Skeletal muscle satellite cell (primary cell): ENCODE results near the gene MUC5AC.
"Not testable (repeated sequence)": the region's sequence is repeated elsewhere in the genome, so short reads cannot be mapped to it uniquely, and the experiment has no call there.

Experiments used
- H3K27me3 ChIP-seq: 2 replicates; pipeline ENCODE4 v1.7.0; 2013; ENCODE audit warnings: low read length; ENCODE audit not compliant: control insufficient read depth, insufficient read depth
- H3K36me3 ChIP-seq: 2 replicates; pipeline ENCODE4 v1.7.0; 2013; ENCODE audit warnings: mild to moderate bottlenecking, control low read depth, low read length; ENCODE audit not compliant: insufficient read depth
- H3K4me1 ChIP-seq: 2 replicates; pipeline ENCODE4 v1.7.0; 2013; ENCODE audit warnings: low read length; ENCODE audit not compliant: control insufficient read depth, insufficient read depth
- H3K4me2 ChIP-seq: 2 replicates; pipeline ENCODE4 v1.7.0; 2013; ENCODE audit warnings: mild to moderate bottlenecking, low read length
- H3K4me3 ChIP-seq: 2 replicates; pipeline ENCODE4 v1.7.0; 2013; ENCODE audit warnings: low read length
- H3K9ac ChIP-seq: 2 replicates; pipeline ENCODE4 v1.7.0; 2013; ENCODE audit warnings: mild to moderate bottlenecking, low read depth, low read length, moderate library complexity
- H3K9me3 ChIP-seq: replicated peaks from 2 replicates; pipeline ENCODE4 v1.7.0; 2013; ENCODE audit warnings: mild to moderate bottlenecking, control low read depth, low read length

MUC5AC gene

DNA sequence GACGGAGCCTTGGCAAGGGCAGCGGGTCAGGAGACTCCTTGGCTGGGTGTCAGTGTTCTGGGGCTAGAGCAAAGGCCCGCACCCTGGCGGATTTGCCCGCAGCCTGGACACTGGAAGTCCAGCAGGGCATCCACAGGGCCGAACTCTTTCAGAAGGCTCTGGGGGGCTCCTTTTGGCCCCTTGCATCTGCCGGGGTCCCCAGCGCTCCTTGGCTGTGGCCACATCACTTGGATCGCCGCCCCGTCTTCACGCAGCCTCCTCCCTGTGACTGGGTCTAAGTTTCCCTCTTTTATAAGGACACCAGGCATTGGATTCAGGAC, 20.0 kb downstream of the MUC5AC start:
- Histone ChIP-seq H3K36me3 (no peaks in the 10 kb centered on the region), H3K9ac (no peak overlapping the region), H3K27me3 (no peaks in the 10 kb centered on the region), H3K4me2 (no peak overlapping the region), H3K9me3 (peaks cover 10% of the 10 kb centered on the region), H3K4me1 (no peaks in the 10 kb centered on the region), H3K4me3 (no peak overlapping the region)

DNA sequence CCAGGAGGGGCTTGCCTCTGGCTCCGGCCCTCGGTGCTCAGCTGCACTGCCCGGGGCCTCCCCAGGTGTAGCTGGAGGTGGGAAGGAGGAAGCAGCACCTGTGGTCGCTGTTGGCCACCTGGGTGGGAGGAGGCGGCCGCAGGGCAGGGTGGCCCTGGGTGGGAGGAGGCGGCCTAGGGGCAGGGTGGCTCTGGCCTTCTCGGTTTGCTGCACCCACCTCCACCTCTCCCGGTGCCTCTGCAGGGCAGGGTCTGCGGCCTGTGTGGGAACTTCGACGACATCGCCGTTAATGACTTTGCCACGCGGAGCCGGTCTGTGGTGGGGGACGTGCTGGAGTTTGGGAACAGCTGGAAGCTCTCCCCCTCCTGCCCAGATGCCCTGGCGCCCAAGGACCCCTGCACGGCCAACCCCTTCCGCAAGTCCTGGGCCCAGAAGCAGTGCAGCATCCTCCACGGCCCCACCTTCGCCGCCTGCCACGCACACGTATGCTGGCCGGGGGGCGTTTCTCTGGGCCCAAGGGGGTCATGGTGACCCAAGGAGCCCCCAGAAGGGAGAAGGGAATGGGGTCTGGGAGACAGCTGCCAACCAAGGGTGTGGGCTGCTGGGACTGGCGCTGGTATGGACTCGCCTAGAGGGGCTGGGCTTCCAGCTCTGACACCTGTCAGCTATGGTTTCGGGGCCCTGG, 20.6 kb downstream of the MUC5AC start:
- Histone ChIP-seq H3K4me2 (no peak overlapping the region), H3K4me1 (no peaks in the 10 kb centered on the region), H3K27me3 (no peaks in the 10 kb centered on the region), H3K4me3 (no peak overlapping the region), H3K36me3 (no peaks in the 10 kb centered on the region), H3K9me3 (peaks cover 10% of the 10 kb centered on the region), H3K9ac (no peak overlapping the region)

DNA sequence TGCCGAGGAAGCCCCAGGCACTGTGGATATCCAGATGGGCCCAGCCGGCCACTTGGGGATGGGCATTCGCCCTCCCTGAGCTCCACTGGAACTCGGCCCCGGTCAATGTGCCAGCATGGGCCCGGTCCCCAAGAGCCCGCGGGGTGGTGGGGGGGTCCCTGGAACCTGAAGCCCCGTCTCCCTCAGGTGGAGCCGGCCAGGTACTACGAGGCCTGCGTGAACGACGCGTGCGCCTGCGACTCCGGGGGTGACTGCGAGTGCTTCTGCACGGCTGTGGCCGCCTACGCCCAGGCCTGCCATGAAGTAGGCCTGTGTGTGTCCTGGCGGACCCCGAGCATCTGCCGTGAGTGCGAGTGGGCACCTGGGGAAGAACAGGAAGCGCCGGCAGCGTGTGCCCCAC, 21.2 kb downstream of the MUC5AC start:
- Histone ChIP-seq H3K36me3 (no peaks in the 10 kb centered on the region), H3K9me3 (peaks cover 10% of the 10 kb centered on the region), H3K9ac (no peak overlapping the region), H3K4me1 (no peaks in the 10 kb centered on the region), H3K27me3 (no peaks in the 10 kb centered on the region), H3K4me2 (no peak overlapping the region), H3K4me3 (no peak overlapping the region)

DNA sequence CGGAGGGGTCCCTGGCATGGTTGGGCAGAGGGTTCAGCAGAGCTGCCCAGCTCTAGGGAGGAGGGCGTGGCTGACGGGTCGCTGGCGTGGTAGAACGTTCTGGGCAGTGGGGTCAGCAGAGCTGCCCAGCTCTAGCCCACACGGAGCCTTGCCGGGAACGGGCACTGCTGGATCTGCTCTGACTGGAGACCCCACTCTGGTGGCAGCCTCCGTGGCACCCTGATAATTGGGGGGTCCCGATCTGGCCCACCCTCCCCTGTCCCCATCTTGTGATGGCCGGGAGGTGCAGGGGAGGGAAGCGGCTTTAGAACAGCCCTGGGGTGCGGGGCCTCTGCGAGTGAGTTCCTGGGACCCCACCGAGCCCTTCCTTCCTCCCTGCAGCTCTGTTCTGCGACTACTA, 21.9 kb downstream of the MUC5AC start:
- Histone ChIP-seq H3K9me3 (peaks cover 8% of the 10 kb centered on the region), H3K27me3 (no peaks in the 10 kb centered on the region)

DNA sequence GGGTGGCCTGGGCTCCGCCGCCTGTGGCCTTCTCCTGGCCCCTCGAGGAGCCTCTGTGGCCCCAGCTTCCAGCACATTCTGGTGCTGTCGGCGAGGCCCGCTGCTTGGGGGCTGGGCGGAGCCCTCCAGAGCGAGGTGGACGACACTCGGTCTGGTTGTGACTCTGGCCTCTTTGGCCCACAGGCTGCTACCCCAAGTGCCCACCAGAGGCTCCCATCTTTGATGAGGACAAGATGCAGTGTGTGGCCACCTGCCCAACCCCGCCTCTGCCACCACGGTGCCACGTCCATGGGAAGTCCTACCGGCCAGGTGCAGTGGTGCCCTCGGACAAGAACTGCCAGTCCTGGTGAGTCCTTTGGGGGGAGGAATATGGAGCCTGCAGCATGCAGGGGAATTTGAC, 22.4 kb downstream of the MUC5AC start:
- Histone ChIP-seq H3K4me3 (no peak overlapping the region), H3K4me1 (no peaks in the 10 kb centered on the region), H3K9ac (no peak overlapping the region), H3K9me3 (peaks cover 8% of the 10 kb centered on the region), H3K27me3 (peaks cover 3% of the 10 kb centered on the region), H3K36me3 (no peaks in the 10 kb centered on the region), H3K4me2 (no peak overlapping the region)

More for the DNA sequence above, 21.9 kb downstream of the MUC5AC start:
- no peak overlapping the region for H3K9ac ChIP-seq
- H3K4me2 ChIP-seq, result no peak overlapping the region
- H3K4me3 ChIP-seq, result no peak overlapping the region
- no peaks in the 10 kb centered on the region for H3K36me3 ChIP-seq
- H3K4me1 ChIP-seq, result no peaks in the 10 kb centered on the region

DNA sequence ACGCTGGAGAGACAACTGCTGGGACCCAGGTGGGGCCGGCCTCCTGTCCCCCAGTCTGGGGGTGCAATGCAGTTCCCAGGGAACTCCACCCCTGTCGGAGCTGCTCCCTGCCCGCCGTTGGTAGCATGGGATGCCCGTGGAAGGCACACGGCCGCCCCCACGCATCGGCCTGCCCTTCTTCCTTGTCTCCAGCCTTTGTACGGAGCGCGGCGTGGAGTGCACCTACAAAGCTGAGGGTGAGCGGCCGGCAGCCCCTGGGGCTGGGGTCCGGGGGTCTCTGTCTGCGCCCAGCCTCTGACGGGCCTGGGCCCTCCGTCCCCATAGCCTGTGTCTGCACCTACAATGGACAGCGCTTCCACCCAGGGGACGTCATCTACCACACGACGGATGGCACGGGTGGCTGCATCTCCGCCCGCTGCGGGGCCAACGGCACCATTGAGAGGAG, 23.2 kb downstream of the MUC5AC start:
- H3K9ac ChIP-seq, result no peak overlapping the region
- H3K9me3 ChIP-seq, result no peaks in the 10 kb centered on the region
- no peaks in the 10 kb centered on the region for H3K36me3 ChIP-seq
- peaks cover 6% of the 10 kb centered on the region for H3K27me3 ChIP-seq
- H3K4me3 ChIP-seq, result no peak overlapping the region
- H3K4me2 ChIP-seq, result no peak overlapping the region
- H3K4me1 ChIP-seq, result no peaks in the 10 kb centered on the region

DNA sequence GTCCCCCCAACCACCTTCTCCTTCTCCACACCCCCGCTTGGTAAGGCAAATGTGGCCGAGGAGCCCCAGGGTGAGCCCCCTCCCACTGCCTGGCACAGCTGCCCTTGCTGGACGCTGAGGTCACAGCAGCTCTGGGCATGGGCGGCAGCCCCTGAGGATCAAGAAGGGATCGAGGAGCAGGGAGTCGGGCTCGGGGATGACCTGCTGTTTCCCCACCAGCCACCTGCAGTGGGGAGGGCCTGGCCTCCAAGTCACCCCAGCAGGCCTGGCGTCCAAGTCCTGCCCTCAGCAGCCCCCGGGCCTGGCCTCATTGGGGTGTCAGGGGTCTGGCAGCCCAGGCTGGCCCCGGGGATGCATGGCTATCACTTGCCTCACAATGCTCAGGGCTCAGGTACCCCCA, 23.7 kb downstream of the MUC5AC start:
- Histone ChIP-seq H3K27me3 (peaks cover 6% of the 10 kb centered on the region), H3K36me3 (no peaks in the 10 kb centered on the region), H3K4me2 (no peak overlapping the region), H3K9ac (no peak overlapping the region), H3K4me3 (no peak overlapping the region), H3K4me1 (no peaks in the 10 kb centered on the region), H3K9me3 (no peaks in the 10 kb centered on the region)

DNA sequence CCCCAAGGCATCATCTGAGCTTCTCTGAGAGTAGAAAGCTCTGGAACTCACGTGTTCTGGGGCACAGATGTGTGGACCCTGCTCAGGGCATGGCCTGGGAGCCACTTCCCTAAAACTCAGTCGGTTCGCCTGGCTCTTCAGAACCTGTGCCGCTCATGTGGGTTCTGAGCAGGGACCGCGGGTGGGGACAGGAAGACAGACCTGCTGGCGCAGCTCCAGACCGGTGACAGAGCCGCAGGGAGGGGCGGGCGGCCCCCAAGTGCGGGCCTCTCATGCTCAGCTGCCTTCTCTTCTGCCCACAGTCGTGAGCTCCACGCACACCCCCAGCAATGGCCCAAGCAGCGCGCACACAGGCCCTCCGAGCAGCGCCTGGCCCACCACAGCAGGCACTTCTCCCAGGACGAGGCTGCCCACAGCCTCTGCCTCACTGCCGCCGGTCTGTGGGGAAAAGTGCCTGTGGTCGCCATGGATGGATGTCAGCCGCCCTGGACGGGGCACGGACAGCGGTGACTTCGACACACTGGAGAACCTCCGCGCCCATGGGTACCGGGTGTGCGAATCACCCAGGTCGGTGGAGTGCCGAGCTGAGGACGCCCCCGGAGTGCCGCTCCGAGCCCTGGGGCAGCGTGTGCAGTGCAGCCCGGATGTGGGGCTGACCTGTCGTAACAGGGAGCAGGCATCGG, 24.2 kb downstream of the MUC5AC start:
- Histone ChIP-seq H3K4me2 (no peak overlapping the region), H3K4me1 (no peaks in the 10 kb centered on the region), H3K9me3 (peaks cover 3% of the 10 kb centered on the region), H3K36me3 (no peaks in the 10 kb centered on the region), H3K27me3 (peaks cover 6% of the 10 kb centered on the region), H3K4me3 (no peak overlapping the region), H3K9ac (no peak overlapping the region)

DNA sequence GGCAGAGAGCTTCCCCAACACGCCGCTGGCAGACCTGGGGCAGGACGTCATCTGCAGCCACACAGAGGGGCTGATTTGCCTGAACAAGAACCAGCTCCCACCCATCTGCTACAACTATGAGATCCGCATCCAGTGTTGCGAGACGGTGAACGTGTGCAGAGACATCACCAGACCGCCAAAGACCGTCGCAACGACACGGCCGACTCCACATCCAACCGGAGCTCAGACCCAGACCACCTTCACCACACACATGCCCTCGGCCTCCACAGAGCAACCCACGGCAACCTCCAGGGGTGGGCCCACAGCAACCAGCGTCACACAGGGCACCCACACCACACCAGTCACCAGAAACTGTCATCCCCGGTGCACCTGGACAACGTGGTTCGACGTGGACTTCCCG, 26.4 kb downstream of the MUC5AC start:
- not testable (repeated sequence) for H3K9ac ChIP-seq, H3K4me2 ChIP-seq, H3K36me3 ChIP-seq, H3K4me1 ChIP-seq, H3K4me3 ChIP-seq, H3K9me3 ChIP-seq, H3K27me3 ChIP-seq

DNA sequence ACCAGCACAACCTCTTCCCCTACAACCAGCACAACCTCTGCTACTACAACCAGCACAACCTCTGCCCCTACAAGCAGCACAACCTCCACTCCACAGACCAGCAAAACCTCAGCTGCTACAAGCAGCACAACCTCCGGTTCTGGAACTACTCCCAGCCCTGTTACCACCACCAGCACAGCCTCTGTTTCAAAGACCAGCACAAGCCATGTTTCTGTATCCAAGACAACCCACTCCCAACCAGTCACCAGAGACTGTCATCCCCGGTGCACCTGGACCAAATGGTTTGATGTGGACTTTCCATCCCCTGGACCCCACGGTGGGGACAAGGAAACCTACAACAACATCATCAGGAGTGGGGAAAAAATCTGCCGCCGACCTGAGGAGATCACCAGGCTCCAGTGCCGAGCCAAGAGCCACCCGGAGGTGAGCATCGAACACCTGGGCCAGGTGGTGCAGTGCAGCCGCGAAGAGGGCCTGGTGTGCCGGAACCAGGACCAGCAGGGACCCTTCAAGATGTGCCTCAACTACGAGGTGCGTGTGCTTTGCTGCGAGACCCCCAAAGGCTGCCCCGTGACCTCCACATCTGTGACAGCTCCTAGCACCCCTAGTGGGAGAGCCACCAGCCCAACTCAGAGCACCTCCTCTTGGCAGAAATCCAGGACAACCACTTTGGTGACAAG, 30.8 kb downstream of the MUC5AC start:
- not testable (repeated sequence) for H3K9me3 ChIP-seq, H3K4me3 ChIP-seq, H3K27me3 ChIP-seq, H3K36me3 ChIP-seq, H3K9ac ChIP-seq, H3K4me2 ChIP-seq, H3K4me1 ChIP-seq

DNA sequence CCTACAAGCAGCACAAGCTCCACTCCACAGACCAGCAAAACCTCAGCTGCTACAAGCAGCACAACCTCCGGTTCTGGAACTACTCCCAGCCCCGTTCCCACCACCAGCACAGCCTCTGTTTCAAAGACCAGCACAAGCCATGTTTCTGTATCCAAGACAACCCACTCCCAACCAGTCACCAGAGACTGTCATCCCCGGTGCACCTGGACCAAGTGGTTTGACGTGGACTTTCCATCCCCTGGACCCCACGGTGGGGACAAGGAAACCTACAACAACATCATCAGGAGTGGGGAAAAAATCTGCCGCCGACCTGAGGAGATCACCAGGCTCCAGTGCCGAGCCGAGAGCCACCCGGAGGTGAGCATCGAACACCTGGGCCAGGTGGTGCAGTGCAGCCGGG, 32.1 kb downstream of the MUC5AC start:
- H3K4me1 ChIP-seq, H3K9me3 ChIP-seq, H3K4me2 ChIP-seq, H3K36me3 ChIP-seq, H3K27me3 ChIP-seq, H3K4me3 ChIP-seq, H3K9ac ChIP-seq: not testable (repeated sequence)
